Spleen (tissue), 11 donors: ENCODE measurements around the gene ANKDD1A. TPM values are rescaled to one million over a fixed set of nuclear protein-coding genes. Genes with fewer than 3 reads are reported as not detected.

Experiments
- DNase-seq: peaks from one replicate; pipeline ENCODE4 v3.0.0-alpha.2; 2020
- H3K27ac ChIP-seq, 8 donors: fragments of 200-600 bp; sonication (generic) in 7 of 8; 1 replicate in 4 of 8; 2 replicates in 4 of 8; pipeline versions ENCODE4 v1.5.0 to v1.8.0; 2016 to 2021; ENCODE audit warnings: inconsistent platforms in 4 of 8, mild to moderate bottlenecking in 4 of 8, moderate library complexity in 1 of 8
- H3K27me3 ChIP-seq, 7 donors: fragments of 200-600 bp; sonication (generic) in 6 of 7; replicated peaks in 1 of 7; 1 replicate in 4 of 7; 2 replicates in 3 of 7; pipeline versions ENCODE4 v1.5.0 to v1.8.0; 2016 to 2021; ENCODE audit warnings: inconsistent platforms in 3 of 7, mild to moderate bottlenecking in 1 of 7
- H3K36me3 ChIP-seq, 6 donors: fragments of 200-600 bp; sonication (generic) in 5 of 6; 1 replicate in 4 of 6; 2 replicates in 2 of 6; pipeline versions ENCODE4 v1.5.0 to v1.8.0; 2016 to 2021; ENCODE audit warnings: inconsistent platforms in 2 of 6
- H3K4me1 ChIP-seq, 6 donors: fragments of 200-600 bp; sonication (generic) in 5 of 6; 1 replicate in 3 of 6; 2 replicates in 3 of 6; pipeline versions ENCODE4 v1.5.0 to v1.8.0; 2016 to 2021; ENCODE audit warnings: inconsistent platforms in 3 of 6
- H3K4me3 ChIP-seq, 8 donors: fragments of 200-600 bp; sonication (generic) in 7 of 8; 1 replicate in 4 of 8; 2 replicates in 4 of 8; pipeline versions ENCODE4 v1.5.0 to v1.8.0; 2016 to 2021; ENCODE audit warnings: inconsistent platforms in 4 of 8, mild to moderate bottlenecking in 4 of 8, moderate library complexity in 2 of 8
- H3K9me3 ChIP-seq, 8 donors: fragments of 200-600 bp; sonication (generic) in 7 of 8; 1 replicate in 4 of 8; 2 replicates in 4 of 8; pipeline versions ENCODE4 v1.5.0 to v1.8.0; 2016 to 2021; ENCODE audit warnings: inconsistent platforms in 4 of 8
- POLR2A ChIP-seq, 3 donors: fragments of 450-650 bp; IDR thresholded peaks; one replicate each; pipeline ENCODE4 v1.5.1; 2017; ENCODE audit warnings: antibody characterized with exemption in 3 of 3, mild to moderate bottlenecking in 1 of 3
- POLR2AphosphoS5 ChIP-seq, 3 donors: sonication (generic); formaldehyde crosslinking; IDR thresholded peaks; one replicate each; pipeline ENCODE4 v1.5.1; 2017; ENCODE audit warnings: antibody characterized with exemption in 3 of 3
- WGBS, 5 donors: extraction: QIAGEN DNeasy Blood & Tissue Kit in 3 of 5; methylation state at CpG; one replicate each; pipeline versions ENCODE4 v1.1.5 to v1.1.7; 2013 to 2018; 5-methylcytosine and 5-hydroxymethylcytosine counted together
- intact Hi-C: fragments of 100-400 bp; cut with DNase I; formaldehyde crosslinking; loops from one replicate; pipeline ENCODE4 v1.15.0; 2023; ENCODE audit warnings: low total_unique reads
- polyA plus RNA-seq, 3 donors: library from polyadenylated mRNA; stranded (reverse); fragments of 200-250 nt; gene quantifications; one replicate each; pipeline ENCODE4 v1.2.1, GENCODE V29; 2013
- total RNA-seq, 7 donors: library from RNA; depleted of rRNA in 3 of 7; stranded (reverse); fragments of >200 nt in 3 of 7; fragmentation: NEBNext Ultra II Directional in 4 of 7; extraction: Animal tissue kit (Norgen Biotek cat#: 25700) in 4 of 7; gene quantifications; one replicate each; pipeline versions ENCODE4 v1.1.0 to v1.2.1, GENCODE V29; 2016 to 2021
- TF ChIP-seq, protein P1 (sequence below), 11 experiments: fragments of 200-600 bp in 7 of 11; fragments of 450-650 bp in 4 of 11; sonication (generic) in 4 of 11; IDR thresholded peaks in 8 of 11; conservative IDR thresholded peaks in 3 of 11; 1 replicate in 7 of 11; 2 replicates in 4 of 11; pipeline versions ENCODE4 v1.4.0 to v1.8.0; 2016 to 2021; ENCODE audit warnings: antibody characterized with exemption in 11 of 11, inconsistent platforms in 4 of 11, mild to moderate bottlenecking in 1 of 11
- donor health status: healthy with polysubstance abuse.
- donor health status: DM: no; HTN: no; CAD: no; lungs with moderate emphysema.
- donor health status: DM: no; HTN: no; CAD: no.
- donor health status: Bipolar disorder and iron deficiency.
- donor health status: healthy.
- donor health status: DM: no; HTN: no; CAD: no.
- donor health status: DM: yes; HTN: yes; CAD: no.

ANKDD1A gene
- total and polyA plus RNA-seq, 10 donors: 5.7 to 71.1 (median 41.7) TPM

DNA sequence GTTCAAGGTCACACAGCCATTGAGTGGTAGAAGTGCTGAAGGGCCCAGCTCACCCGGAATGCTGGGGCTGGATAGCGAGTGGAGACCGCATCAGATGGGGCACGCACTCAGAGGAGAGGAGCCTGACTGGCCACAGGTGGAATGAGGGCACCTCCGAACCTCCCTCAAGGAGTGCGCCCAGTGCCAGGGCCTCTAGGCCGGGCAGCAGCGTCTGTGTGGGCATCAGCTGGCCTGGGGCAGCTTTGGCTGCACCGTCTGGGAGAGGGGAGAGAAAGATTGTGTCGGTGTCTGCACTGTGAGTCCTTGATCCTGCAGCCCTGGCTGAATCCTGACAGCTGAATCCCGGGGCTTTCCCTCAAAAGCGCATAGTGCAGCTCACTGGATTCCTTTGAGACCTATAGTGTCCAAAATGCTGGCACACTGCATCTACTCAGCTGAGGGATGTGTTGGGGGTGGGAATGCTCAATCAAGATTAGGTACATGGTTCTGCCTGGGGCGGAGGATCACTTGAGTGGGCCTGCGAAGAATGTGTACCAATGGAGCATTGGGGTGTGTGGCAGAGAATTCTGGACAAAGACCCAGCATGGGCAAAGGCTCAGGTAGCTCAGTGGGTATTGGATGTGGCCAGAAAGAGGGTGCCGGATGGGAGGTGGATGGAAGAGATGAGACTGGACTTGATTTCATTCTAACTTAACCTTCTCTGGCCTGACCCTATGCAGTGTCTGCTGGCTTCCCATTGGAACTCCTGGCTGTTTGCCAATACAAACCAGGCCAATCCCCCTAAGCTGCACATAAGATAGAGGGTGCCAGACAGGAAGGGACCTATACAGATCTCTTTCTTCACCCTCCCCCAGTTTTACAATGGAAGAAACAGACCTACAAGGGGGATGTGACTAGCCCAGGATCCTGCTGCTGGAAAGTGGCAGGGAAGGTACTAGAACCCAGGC lies 950 bp downstream of the ANKDD1A start:
- 74 to 91% (median 79%) methylated on average over 6 to 15 of the region's 15 CpGs for WGBS, 5 donors
- peaks cover 0 to 13% (median 0%) of the 10 kb centered on the region in 6 donors for H3K36me3 ChIP-seq
- no peaks in the 10 kb centered on the region for H3K9me3 ChIP-seq
- H3K27me3 ChIP-seq: peaks cover 0 to 22% (median 0%) of the 10 kb centered on the region in 7 donors
- H3K27ac ChIP-seq: peak overlapping the region in 6 of 8 donors; percentile 30 to 80 (median 77)
- peak overlapping the region; percentile 37 to 77 (median 52) for H3K4me3 ChIP-seq
- peaks cover 4 to 63% (median 37%) of the 10 kb centered on the region in 6 donors for H3K4me1 ChIP-seq
- no peak for DNase-seq
- intact Hi-C loops: no loop called here
- TF ChIP-seq POLR2AphosphoS5 (IDR thresholded peaks at IDR 0.05): no peak
- TF ChIP-seq POLR2A (IDR thresholded peaks at IDR 0.05): no peak
- TF ChIP-seq, protein P1, sequence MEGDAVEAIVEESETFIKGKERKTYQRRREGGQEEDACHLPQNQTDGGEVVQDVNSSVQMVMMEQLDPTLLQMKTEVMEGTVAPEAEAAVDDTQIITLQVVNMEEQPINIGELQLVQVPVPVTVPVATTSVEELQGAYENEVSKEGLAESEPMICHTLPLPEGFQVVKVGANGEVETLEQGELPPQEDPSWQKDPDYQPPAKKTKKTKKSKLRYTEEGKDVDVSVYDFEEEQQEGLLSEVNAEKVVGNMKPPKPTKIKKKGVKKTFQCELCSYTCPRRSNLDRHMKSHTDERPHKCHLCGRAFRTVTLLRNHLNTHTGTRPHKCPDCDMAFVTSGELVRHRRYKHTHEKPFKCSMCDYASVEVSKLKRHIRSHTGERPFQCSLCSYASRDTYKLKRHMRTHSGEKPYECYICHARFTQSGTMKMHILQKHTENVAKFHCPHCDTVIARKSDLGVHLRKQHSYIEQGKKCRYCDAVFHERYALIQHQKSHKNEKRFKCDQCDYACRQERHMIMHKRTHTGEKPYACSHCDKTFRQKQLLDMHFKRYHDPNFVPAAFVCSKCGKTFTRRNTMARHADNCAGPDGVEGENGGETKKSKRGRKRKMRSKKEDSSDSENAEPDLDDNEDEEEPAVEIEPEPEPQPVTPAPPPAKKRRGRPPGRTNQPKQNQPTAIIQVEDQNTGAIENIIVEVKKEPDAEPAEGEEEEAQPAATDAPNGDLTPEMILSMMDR (IDR thresholded peaks at IDR 0.05 in 8 of 11, conservative IDR thresholded peaks at IDR 0.05 in 3 of 11): no peak

DNA sequence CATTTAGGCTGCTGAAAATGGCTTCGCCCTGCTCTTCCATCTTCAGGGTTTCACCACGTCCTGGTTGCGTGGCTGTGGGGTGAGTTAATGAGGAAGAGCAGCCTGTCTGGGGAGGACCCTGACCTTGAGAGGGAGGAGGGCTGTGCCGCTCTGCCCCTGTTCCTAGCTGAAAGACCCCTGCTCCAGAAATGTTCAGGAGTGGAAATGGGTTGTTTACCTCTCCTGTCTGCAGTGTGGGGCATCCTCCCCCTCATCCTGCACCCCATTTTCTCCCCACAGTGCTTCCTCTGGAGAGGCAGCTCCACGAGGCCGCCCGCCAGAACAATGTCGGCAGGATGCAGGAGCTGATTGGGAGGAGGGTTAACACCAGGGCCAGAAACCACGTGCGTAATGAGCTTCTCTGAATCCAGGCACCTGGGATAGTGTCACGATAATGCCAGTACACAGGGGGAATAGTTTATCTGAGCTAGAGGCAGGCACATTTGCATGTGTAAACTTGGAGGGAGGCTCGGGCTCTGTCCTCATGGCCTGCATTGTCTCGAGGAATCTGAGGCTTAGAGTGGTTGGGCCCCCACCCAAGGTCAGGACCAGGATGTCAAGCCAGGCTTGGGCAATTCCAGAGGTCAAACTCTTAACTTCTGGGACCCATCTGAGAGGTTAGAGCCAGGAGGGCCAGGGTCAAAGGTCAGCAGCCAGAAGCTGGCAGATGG lies 4.0 kb downstream of the ANKDD1A start:
- intact Hi-C loops: no loop called here
- TF ChIP-seq POLR2A (IDR thresholded peaks at IDR 0.05) (no peak), POLR2AphosphoS5 (IDR thresholded peaks at IDR 0.05) (no peak)
- TF ChIP-seq, protein P1 (IDR thresholded peaks at IDR 0.05 in 8 of 11, conservative IDR thresholded peaks at IDR 0.05 in 3 of 11): no peak
- no peaks in the 10 kb centered on the region for H3K9me3 ChIP-seq
- peaks cover 0 to 13% (median 0%) of the 10 kb centered on the region in 6 donors for H3K36me3 ChIP-seq
- 48 to 61% (median 51%) methylated on average over 11 to 13 of the region's 13 CpGs for WGBS, 5 donors
- peaks cover 4 to 63% (median 37%) of the 10 kb centered on the region in 6 donors for H3K4me1 ChIP-seq
- no peak for DNase-seq
- H3K4me3 ChIP-seq: peak overlapping the region in 1 of 8 donors; percentile 77
- H3K27me3 ChIP-seq: peaks cover 0 to 11% (median 0%) of the 10 kb centered on the region in 7 donors
- H3K27ac ChIP-seq: peak overlapping the region in 5 of 8 donors; percentile 5 to 40 (median 28)

DNA sequence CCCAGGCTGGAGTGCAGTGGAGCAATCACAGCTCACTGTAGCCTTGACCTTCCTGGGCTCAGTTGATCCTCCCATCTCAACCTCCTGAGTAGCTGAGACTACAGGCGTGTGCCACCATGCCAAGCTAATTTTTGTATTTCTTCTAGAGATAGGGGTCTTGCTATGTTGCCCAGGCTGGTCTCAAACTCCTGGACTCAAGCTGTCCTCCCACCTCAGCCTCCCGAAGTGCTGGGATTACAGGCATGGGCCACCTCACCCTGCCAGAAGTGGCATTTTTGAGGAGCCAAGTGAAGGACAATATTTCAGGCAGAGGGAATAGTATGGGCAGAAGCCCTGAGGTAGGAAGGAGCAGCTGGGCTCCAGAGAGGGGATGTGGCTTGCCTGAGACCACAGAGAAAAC lies 4.7 kb downstream of the ANKDD1A start:
- Histone ChIP-seq H3K4me3 (no peak overlapping the region), H3K36me3 (peaks cover 0 to 13% (median 0%) of the 10 kb centered on the region in 6 donors), H3K27me3 (peaks cover 0 to 7% (median 0%) of the 10 kb centered on the region in 7 donors), H3K9me3 (no peaks in the 10 kb centered on the region), H3K4me1 (peaks cover 2 to 56% (median 31%) of the 10 kb centered on the region in 6 donors), H3K27ac (peak overlapping the region in 2 of 8 donors; percentile 24 to 36)
- intact Hi-C loops: no loop called here
- 83 to 93% (median 93%) methylated on average over 2 of the region's 2 CpGs for WGBS, 5 donors
- no peak for DNase-seq
- TF ChIP-seq, protein P1 (IDR thresholded peaks at IDR 0.05 in 8 of 11, conservative IDR thresholded peaks at IDR 0.05 in 3 of 11): no peak
- TF ChIP-seq POLR2A (IDR thresholded peaks at IDR 0.05) (no peak), POLR2AphosphoS5 (IDR thresholded peaks at IDR 0.05) (no peak)
